ENCODE results near the gene MRFAP1L1.

Gene MRFAP1L1

DNA sequence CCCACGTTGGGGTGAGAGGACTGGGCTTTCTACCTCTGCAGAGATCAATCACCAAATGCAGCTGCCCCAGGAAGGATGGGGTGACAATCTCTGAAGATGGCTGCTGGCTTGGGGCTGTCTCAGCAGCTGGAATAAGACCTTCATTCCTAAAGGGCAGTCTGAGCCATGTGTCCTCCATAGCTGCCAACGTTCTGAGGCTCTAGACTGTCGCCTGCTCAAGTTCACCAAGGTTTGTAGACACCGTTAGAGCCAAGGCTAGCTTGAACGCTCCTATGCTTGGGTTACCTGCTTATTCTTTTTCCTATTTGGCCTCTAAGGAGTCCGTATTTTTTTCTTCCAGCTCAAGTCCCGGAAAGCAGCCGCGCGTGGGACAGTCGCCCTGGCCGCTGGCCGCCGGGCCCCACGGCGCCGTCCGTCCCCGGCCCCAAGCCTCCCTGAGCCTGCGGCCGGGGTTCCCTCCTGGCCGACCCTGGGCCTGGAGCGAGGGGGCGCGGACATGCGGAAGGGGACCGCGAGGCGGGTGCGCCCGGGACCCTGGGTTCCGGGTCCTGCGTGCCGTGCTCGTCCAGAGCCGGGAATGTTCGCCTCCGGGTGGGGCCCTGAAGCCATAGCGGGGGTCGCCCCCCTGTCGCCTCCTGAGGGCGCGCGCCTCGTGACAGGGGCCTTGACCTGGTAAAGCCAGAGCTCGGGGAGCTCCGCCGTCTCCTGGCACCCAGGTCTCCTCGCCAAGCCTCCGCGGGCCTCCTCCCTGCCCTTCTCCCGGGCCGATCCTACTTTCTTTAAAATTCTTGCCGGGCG is 45.9 kb downstream of the MRFAP1L1 start:
- Histone ChIP-seq H3K36me3 (ENCODE audit: control insufficient read depth in 1 of 2, insufficient read depth in 2 of 2, low read length in 2 of 2) (no peaks in the 10 kb centered on the region), H3K27me3 (ENCODE audit: low read depth, low read length) (peaks cover 19% of the 10 kb centered on the region), H3K4me3 (ENCODE audit: low read depth in 1 of 2, low read length in 2 of 2) (peak overlapping the region in 1 of 2 donors; percentile 59), H3K9me3 (ENCODE audit: control insufficient read depth in 1 of 2, low read length in 2 of 2) (no peaks in the 10 kb centered on the region), H3K4me1 (ENCODE audit: control insufficient read depth in 1 of 2, insufficient read depth in 2 of 2, low read length in 2 of 2) (peaks cover 0 to 15% of the 10 kb centered on the region in 2 donors), H3K27ac (ENCODE audit: low read length) (no peak overlapping the region)

DNA sequence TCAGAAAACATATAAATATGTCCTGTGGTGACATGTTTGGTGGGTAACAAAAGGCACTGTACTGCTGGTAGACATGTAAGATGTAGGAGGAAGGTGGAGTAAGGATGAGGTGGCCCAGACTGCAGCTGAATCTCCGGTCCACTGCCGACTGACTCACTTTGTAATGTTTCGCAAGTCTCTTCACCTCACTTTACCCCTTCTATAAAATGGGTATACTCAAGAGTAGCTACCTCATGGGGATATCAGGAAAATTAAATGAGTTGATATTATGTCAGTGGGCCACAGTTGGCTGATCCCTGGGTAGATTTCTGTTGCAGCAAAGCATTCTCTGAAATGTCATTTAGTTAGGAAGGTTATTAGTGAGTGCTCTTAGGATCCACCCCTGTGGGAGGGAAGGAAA is 47.1 kb downstream of the MRFAP1L1 start:
- Histone ChIP-seq H3K4me1 (ENCODE audit: control insufficient read depth in 1 of 2, insufficient read depth in 2 of 2, low read length in 2 of 2) (peaks cover 0 to 15% of the 10 kb centered on the region in 2 donors), H3K4me3 (ENCODE audit: low read depth in 1 of 2, low read length in 2 of 2) (no peak overlapping the region), H3K27me3 (ENCODE audit: low read depth, low read length) (peaks cover 19% of the 10 kb centered on the region), H3K36me3 (ENCODE audit: control insufficient read depth in 1 of 2, insufficient read depth in 2 of 2, low read length in 2 of 2) (no peaks in the 10 kb centered on the region), H3K27ac (ENCODE audit: low read length) (no peak overlapping the region), H3K9me3 (ENCODE audit: control insufficient read depth in 1 of 2, low read length in 2 of 2) (no peaks in the 10 kb centered on the region)

DNA sequence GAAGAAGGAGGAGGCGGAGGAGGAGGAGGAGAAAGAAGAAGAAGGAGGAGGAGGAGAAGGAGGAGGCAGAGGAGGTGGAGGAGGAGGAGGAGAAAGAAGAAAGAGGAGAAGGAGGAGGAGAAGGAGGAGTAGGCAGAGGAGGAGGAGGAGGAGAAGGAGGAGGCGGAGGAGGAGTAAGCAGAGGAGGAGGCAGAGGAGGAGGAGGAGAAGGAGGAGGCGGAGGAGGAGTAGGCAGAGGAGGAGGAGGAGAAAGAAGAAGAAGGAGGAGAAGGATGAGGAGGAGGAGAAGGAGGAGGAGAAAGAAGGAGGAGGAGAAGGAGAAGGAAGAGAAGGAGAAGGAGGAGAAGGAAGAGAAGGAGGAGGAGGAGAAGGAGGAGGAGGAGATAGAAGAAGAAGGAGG is 49.2 kb downstream of the MRFAP1L1 start:
- Histone ChIP-seq H3K4me1 (ENCODE audit: control insufficient read depth in 1 of 2, insufficient read depth in 2 of 2, low read length in 2 of 2) (peaks cover 0 to 15% of the 10 kb centered on the region in 2 donors), H3K27ac (ENCODE audit: low read length) (no peak overlapping the region), H3K27me3 (ENCODE audit: low read depth, low read length) (peaks cover 19% of the 10 kb centered on the region), H3K36me3 (ENCODE audit: control insufficient read depth in 1 of 2, insufficient read depth in 2 of 2, low read length in 2 of 2) (no peaks in the 10 kb centered on the region), H3K9me3 (ENCODE audit: control insufficient read depth in 1 of 2, low read length in 2 of 2) (no peaks in the 10 kb centered on the region), H3K4me3 (ENCODE audit: low read depth in 1 of 2, low read length in 2 of 2) (no peak overlapping the region)

DNA sequence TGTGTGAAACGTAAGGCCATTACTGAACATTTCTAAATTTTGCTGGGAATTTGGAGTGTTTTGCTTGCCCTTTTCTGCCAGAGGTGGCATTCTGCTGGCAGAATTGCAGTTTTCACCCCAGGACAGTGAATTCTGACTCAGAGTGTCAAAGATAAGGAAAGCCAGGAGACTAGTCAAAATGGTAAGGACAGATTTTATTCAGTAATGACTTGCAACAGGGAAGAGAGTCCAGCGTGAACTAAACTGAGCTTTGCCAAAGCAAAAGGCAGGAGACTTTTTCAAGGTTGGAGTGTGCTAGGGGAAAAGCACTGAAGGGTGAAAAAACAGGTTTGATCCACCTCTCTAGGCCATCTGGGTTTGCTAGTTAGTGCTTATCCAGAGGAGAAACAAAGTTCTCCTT is 49.8 kb downstream of the MRFAP1L1 start:
- H3K27me3 ChIP-seq (ENCODE audit: low read depth, low read length), result peaks cover 18% of the 10 kb centered on the region

DNA sequence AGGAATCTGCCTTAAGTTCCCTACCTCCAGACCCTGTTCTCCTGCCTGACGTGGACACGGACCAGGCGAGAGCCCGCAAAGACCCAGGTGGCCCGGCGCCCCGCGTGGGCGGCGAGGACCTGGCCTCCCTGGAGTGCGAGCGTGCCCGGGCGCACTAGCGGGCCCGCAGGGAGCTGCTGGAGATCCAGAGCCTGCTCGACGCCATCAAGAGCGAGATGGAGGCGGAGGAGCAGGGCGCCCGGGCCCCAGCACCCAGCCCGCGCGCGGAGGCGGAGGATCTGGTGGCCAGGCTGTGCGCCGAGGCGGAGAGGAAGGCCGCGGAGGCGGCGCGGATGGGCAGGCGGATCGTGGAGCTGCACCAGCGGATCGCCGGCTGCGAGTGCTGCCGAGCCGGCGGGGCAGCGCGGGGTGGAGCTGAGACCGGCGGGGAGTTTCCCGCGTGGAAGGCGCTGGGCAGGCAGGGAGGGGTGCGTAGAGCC is 51.0 kb downstream of the MRFAP1L1 start:
- Histone ChIP-seq H3K4me3 (ENCODE audit: low read depth in 1 of 2, low read length in 2 of 2) (peak overlapping the region; percentile 37 to 62), H3K27me3 (ENCODE audit: low read depth, low read length) (peaks cover 7% of the 10 kb centered on the region), H3K27ac (ENCODE audit: low read length) (no peak overlapping the region), H3K4me1 (ENCODE audit: control insufficient read depth in 1 of 2, insufficient read depth in 2 of 2, low read length in 2 of 2) (peaks cover 0 to 3% of the 10 kb centered on the region in 2 donors), H3K36me3 (ENCODE audit: control insufficient read depth in 1 of 2, insufficient read depth in 2 of 2, low read length in 2 of 2) (no peaks in the 10 kb centered on the region), H3K9me3 (ENCODE audit: control insufficient read depth in 1 of 2, low read length in 2 of 2) (no peaks in the 10 kb centered on the region)

More for the DNA sequence above, 49.8 kb downstream of the MRFAP1L1 start:
- Histone ChIP-seq H3K4me3 (ENCODE audit: low read depth in 1 of 2, low read length in 2 of 2) (no peak overlapping the region), H3K9me3 (ENCODE audit: control insufficient read depth in 1 of 2, low read length in 2 of 2) (no peaks in the 10 kb centered on the region), H3K4me1 (ENCODE audit: control insufficient read depth in 1 of 2, insufficient read depth in 2 of 2, low read length in 2 of 2) (peaks cover 0 to 14% of the 10 kb centered on the region in 2 donors), H3K36me3 (ENCODE audit: control insufficient read depth in 1 of 2, insufficient read depth in 2 of 2, low read length in 2 of 2) (no peaks in the 10 kb centered on the region), H3K27ac (ENCODE audit: low read length) (no peak overlapping the region)

DNA sequence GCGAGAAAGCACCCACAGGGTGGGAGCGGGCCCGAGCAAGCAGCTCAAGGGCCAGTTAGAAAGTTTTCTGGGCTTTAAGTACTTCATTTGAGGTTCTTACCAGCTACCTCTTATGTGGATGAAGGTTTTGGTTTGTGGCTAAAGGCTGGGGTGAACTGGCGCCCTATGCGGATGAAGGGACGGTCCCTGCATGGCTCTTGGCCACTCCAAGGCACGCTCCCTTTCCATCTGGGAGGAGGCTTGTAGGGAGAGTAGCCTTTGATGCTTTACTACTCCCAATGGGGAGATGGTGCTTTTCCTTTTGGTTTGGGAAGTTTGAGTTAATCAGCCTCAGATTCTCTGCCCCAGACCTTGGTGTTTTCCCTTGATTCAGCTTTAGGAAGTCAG is 51.5 kb downstream of the MRFAP1L1 start:
- H3K4me3 ChIP-seq (ENCODE audit: low read depth in 1 of 2, low read length in 2 of 2), result peak overlapping the region; percentile 37 to 62
- peaks cover 0 to 3% of the 10 kb centered on the region in 2 donors for H3K4me1 ChIP-seq (ENCODE audit: control insufficient read depth in 1 of 2, insufficient read depth in 2 of 2, low read length in 2 of 2)
- H3K9me3 ChIP-seq (ENCODE audit: control insufficient read depth in 1 of 2, low read length in 2 of 2), result no peaks in the 10 kb centered on the region
- peaks cover 3% of the 10 kb centered on the region for H3K27me3 ChIP-seq (ENCODE audit: low read depth, low read length)
- H3K36me3 ChIP-seq (ENCODE audit: control insufficient read depth in 1 of 2, insufficient read depth in 2 of 2, low read length in 2 of 2), result no peaks in the 10 kb centered on the region
- no peak overlapping the region for H3K27ac ChIP-seq (ENCODE audit: low read length)

Data from muscle layer of duodenum (tissue), 2 donors.